Calu3 (cell line): ENCODE data around the gene SDCBP2. TPM values are rescaled to one million over a fixed set of nuclear protein-coding genes. Genes with fewer than 3 reads are reported as not detected.

Experiments used
- Bru-seq: library from RNA; stranded (reverse); fragments of 400-500 nt; gene quantifications from one replicate; lab custom pipeline; 2021; lab: Mats Ljungman, UMichigan
- BruChase-seq, 2 experiments: library from RNA; stranded (reverse); fragments of 400-500 nt; gene quantifications; one replicate each; lab custom pipeline; 2021; lab: Mats Ljungman, UMichigan
- BruUV-seq: library from RNA; stranded (reverse); fragments of 400-500 nt; replicated peaks from 2 replicates; lab custom pipeline; 2021; lab: Mats Ljungman, UMichigan
- CTCF ChIA-PET: fragments of 300-600 bp; sonication (Branson Sonifier 250); formaldehyde crosslinking; loops from one replicate; lab custom pipeline; 2022; ENCODE audit warnings: antibody characterized with exemption; lab: Charles Lee
- DNase-seq: peaks from one replicate; pipeline ENCODE4 v3.0.0; 2022
- H3K27ac Mint-ChIP-seq: one replicate; pipeline ENCODE4 v1.8.0; 2022; ENCODE audit warnings: mixed read lengths; ENCODE audit not compliant: unreplicated experiment
- H3K27me3 Mint-ChIP-seq: one replicate; pipeline ENCODE4 v1.8.0; 2022; ENCODE audit warnings: mixed read lengths; ENCODE audit not compliant: unreplicated experiment
- H3K36me3 Mint-ChIP-seq: one replicate; pipeline ENCODE4 v1.8.0; 2022; ENCODE audit warnings: mild to moderate bottlenecking, moderate library complexity, mixed read lengths; ENCODE audit not compliant: insufficient read depth, unreplicated experiment
- H3K4me1 Mint-ChIP-seq: one replicate; pipeline ENCODE4 v1.8.0; 2022; ENCODE audit warnings: mild to moderate bottlenecking, low read depth, mixed read lengths; ENCODE audit not compliant: unreplicated experiment
- H3K4me3 Mint-ChIP-seq: one replicate; pipeline ENCODE4 v1.8.0; 2022; ENCODE audit warnings: mild to moderate bottlenecking, low read depth, moderate library complexity, mixed read lengths; ENCODE audit not compliant: unreplicated experiment
- H3K9me3 Mint-ChIP-seq: one replicate; pipeline ENCODE4 v1.8.0; 2022; ENCODE audit warnings: low read depth, mixed read lengths; ENCODE audit not compliant: unreplicated experiment
- CTCF ChIP-seq: fragments of 200-600 bp; IDR thresholded peaks from one replicate; pipeline ENCODE4 v1.8.0; 2022; ENCODE audit warnings: antibody characterized with exemption; ENCODE audit not compliant: unreplicated experiment
- intact Hi-C: fragments of 100-400 bp; cut with micrococcal nuclease; formaldehyde crosslinking; loops from one replicate; pipeline ENCODE4 v1.10.0; 2022; ENCODE audit not compliant: unreplicated experiment
- long read RNA-seq: library from polyadenylated mRNA; stranded (forward); transcript quantifications from one replicate; pipeline ENCODE4 v2.0.0, GENCODE V29; 2022
- total RNA-seq: library from RNA; stranded (reverse); gene quantifications from 2 replicates; pipeline ENCODE4 v1.2.3, GENCODE V29; 2022

SDCBP2 gene, protein sequence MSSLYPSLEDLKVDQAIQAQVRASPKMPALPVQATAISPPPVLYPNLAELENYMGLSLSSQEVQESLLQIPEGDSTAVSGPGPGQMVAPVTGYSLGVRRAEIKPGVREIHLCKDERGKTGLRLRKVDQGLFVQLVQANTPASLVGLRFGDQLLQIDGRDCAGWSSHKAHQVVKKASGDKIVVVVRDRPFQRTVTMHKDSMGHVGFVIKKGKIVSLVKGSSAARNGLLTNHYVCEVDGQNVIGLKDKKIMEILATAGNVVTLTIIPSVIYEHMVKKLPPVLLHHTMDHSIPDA
- total RNA-seq (8.2 and 18.9 TPM in 2 replicates), Bru-seq, nascent RNA (percentile 61 among the genes with signal in this experiment), BruChase-seq, experiment 1, labeled RNA remaining after a 6-hour chase (percentile 50 among the genes with signal in this experiment), BruChase-seq, experiment 2, labeled RNA remaining after a 2-hour chase (percentile 44 among the genes with signal in this experiment)
- long read RNA-seq, transcript SDCBP2-202 (9 exons, 1,519 nt), result major isoform, 52 of 63 reads
- long read RNA-seq, partial matches to known transcripts, result 1 of 63 reads
- long read RNA-seq, other reads (novel, unspliced or antisense), result 6 of 63 reads

GRCh38 chr20:1328680-1329330, at the start of gene SDCBP2:
Gene SDCBP2, minus strand, starts transcription at chr20:1329139. Its CDS starts 8,723 bp downstream, at chr20:1320416.
- CTCF ChIA-PET, result no interaction called here
- no peak for TF ChIP-seq CTCF
- no peak within 1 kb of the TSS for H3K27ac Mint-ChIP-seq

DNA sequence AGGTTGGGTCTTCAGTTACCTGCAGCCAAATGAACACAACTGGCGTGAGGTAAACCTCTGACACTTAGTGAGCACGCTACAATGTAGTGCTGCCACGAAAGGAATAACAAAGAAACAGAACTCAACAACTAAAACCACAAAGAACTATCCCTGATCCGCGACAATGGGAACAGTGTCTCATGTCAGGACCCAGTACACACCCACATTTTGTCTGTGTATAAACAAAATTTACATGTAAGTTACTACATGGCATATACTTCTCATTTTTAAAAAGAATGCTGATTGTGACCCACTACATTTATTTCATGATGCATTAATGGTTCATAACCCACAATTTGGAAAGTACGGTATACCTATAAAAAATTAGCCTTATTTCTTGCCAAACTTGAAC, 49.8 kb upstream of the SDCBP2 start:
- no TSS peak for BruUV-seq
- H3K4me1 Mint-ChIP-seq, result peaks cover 24% of the 10 kb centered on the region
- intact Hi-C loops, result no loop called here
- no peaks in the 10 kb centered on the region for H3K27me3 Mint-ChIP-seq
- H3K4me3 Mint-ChIP-seq, result no peak overlapping the region
- peaks cover 13% of the 10 kb centered on the region for H3K36me3 Mint-ChIP-seq
- CTCF ChIA-PET, result no interaction called here
- no peak for DNase-seq
- no peak for TF ChIP-seq CTCF
- H3K9me3 Mint-ChIP-seq, result no peaks in the 10 kb centered on the region
- no peak overlapping the region for H3K27ac Mint-ChIP-seq

More at GRCh38 chr20:1328680-1329330, at the start of gene SDCBP2:
- TSS peak; percentile 21 for BruUV-seq
- Mint-ChIP-seq H3K9me3 (no peaks in the 10 kb centered on the region), H3K36me3 (peaks cover 29% of the 10 kb centered on the region), H3K4me1 (peaks cover 26% of the 10 kb centered on the region), H3K4me3 (peak within 1 kb of the TSS; percentile 58), H3K27me3 (no peaks in the 10 kb centered on the region)
- intact Hi-C loops, result no loop called here
- peak; percentile 74 for DNase-seq

DNA sequence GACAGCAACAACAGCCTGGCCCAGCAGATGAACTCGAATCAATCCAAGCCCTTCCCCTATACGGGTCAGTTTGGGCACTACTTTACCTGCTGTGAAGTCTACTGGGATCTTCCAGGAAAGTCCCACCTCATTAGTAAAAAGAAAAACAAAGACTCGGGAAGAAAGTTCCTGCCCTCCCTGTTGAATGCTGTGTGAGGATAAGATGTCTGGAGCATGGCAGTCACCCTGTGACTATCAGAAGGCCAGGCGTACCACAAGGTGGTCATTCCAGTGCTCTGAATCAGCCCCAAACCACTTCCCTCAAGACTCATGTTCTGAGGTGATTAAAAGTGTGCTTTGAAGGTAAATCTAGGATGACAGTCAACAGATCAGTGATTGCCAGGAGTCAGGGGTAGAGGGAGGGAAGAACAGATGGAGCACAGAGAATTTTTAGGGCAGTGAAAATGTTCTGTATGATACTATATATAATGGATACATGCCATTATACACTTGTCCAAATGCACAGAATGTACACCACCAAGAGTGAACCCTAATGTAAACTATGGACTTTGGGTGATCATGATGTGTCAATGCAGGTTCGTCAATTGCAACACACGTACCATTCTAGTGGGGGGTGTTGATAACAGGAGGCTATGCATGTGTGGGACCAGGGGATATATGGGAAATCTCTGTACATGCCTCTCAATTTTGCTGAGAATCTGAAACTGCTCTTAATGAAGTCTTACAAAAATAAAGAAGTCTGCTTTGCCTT, 49.2 kb upstream of the SDCBP2 start:
- Mint-ChIP-seq H3K27me3 (no peaks in the 10 kb centered on the region), H3K4me3 (peak overlapping the region; percentile 41), H3K27ac (no peak overlapping the region), H3K4me1 (peaks cover 24% of the 10 kb centered on the region), H3K36me3 (peaks cover 16% of the 10 kb centered on the region), H3K9me3 (no peaks in the 10 kb centered on the region)
- BruUV-seq, result no TSS peak
- intact Hi-C loops, result no loop called here
- TF ChIP-seq CTCF, result no peak
- CTCF ChIA-PET, result no interaction called here
- DNase-seq, result peak; percentile 32

DNA sequence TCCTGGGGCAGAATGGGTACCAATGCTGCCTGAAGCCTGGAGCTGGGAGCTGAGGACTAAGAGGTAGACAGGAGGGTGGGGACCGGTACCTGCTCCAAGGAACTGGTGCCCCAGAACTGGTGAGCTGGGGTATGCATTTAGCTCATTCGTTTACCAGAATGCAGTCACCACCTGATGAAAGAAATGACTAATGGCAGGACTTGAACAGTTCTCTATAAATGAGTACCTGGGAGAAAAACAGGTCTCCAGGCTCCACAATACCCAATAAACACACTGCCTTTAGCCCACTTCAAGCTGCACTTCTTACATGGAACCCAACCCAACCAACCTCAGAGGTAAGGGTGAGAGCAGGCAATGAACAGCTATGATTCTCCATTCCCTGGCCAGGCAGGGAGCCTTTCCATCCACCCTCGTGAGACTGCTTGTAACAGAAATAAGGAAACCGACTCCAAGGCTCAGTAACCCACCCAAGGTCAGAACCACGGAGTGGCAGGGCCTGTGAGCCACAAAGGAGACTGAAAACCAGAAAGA, 48.5 kb upstream of the SDCBP2 start:
- intact Hi-C loops, result no loop called here
- Mint-ChIP-seq H3K27me3 (no peaks in the 10 kb centered on the region), H3K36me3 (peaks cover 16% of the 10 kb centered on the region), H3K27ac (peak overlapping the region; percentile 39), H3K4me1 (peaks cover 24% of the 10 kb centered on the region), H3K9me3 (no peaks in the 10 kb centered on the region), H3K4me3 (peak overlapping the region; percentile 41)
- CTCF ChIA-PET, result interaction anchor here (0.6 to 1.0 kb wide), 3 partner anchors 15 to 127 kb away, joined by 3 to 4 read pairs (median 3); no protein-coding TSS in a partner anchor
- TF ChIP-seq CTCF, result no peak
- BruUV-seq, result no TSS peak
- DNase-seq, result no peak
